ENCODE data around the gene RBM18.

The RBM18 gene

DNA sequence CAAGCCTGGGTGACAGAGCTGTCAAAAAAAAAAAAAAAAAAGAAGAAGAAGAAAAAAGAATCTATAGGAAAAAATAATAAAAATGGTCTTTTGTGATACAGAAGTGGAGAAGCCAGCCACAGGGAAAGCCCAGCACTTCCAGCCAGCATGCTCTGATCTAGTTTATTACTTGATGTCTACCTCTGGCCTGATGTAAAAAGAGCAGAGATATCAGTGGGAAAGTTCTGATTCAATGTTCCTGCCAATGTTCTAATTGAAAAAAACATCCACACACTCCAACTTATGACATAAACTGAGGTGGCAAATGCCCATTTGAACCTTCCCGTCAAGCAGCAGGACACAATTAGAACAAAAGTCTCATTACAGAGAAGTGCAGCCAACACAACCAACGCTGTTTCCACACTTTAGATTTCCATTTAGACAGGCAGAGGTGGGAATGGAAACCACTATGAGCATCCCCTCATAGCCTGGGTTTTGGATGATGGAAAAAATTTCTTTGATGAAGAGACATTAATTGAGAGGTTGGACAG is 5.7 kb downstream of the RBM18 start:
- DNase-seq = no peak

DNA sequence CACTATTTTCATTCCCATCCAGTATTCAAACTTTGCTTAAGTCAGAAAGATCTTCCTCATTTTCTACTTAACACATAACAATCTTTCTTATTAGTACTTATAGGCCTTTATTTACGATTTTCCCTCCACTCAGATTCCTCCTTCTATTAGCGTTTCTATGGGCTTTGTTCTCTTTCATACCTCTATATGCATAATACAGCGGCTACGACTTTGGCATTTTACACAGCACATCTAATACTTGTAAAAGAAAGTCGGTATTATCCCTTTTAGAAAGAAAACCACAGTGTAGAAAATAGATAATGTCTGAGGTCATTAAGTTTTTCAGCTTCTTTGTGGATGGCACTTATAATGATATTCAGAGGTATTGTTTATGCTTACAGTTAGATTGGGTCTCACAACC is 8.4 kb downstream of the RBM18 start:
- no peak for DNase-seq

DNA sequence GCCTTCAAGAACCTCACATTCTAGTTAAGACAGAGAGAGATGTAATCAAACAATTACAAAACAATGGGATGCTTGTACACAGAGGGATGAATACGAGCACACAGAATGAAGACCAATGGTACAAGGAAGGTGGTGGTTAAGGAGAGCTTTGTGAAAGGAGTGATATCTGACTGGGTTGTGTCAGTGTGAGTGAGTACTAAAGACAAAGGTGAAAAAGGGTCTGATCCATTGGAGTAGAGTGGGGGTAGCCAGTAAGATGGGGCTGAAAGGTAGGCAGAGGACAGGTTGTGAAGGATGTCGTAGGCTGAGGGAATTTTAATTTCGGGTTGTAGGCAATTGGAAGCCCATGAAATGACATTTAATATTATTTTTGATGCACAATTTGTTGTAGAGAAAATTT is 9.9 kb downstream of the RBM18 start:
- DNase-seq = no peak

DNA sequence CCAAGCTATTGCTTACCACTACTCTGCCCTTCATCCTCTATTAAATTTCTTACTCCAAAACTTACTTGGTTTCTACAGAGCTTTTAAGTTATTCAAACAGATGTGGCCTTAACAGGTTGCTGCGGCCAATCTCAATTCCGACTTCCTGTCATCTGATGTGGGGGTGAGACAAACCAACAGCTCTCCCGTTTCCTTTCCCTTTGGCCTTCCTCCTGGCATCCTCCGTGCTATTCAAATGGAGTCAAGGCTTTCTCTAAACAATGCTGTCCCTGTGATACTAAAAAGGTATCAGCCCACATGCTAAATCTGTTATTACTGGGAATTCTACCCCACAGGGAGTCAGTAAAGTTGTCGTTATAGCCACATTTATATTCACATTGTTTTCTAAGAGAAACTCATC is 11.8 kb downstream of the RBM18 start:
- DNase-seq = no peak

DNA sequence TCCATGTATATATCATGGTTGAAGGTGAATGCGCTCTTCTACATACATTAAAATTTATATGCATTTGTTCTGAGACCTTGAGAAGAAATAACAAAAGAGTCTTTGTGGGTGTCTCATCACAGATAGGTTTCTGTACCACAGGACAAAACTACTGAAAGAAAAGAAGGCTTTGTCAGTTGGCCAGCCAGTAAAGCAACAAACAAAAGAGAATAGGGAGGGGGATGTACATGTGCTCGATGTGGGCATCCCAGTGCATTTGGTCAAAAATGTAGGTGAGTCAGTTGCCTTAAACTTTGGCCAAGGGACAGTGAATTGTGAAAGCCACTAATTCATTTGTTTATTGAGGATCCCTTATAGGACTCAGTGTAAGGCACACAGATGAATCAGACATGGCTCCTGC is 13.3 kb downstream of the RBM18 start:
- no peak for DNase-seq

DNA sequence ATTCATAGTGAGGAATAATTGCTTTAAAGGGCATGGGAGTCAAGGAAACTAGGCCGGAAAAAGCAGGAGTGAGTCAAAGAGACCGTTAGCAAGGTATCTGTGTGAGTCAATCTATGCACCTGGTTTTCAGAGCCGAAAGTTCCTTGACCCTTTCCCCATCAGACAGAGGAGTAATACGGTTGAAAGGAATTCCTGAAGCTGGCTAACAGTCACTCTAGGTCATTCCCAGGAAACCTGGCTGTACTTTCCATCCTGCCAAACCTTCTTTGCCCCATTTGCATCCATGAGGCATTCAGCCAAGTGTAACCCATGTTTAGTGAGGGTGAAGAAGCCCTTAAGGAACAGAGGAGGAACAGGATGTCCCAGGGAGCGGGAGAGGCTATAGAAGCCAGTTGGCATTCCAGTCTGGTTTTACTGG is 16.2 kb downstream of the RBM18 start:
- DNase-seq = no peak

DNA sequence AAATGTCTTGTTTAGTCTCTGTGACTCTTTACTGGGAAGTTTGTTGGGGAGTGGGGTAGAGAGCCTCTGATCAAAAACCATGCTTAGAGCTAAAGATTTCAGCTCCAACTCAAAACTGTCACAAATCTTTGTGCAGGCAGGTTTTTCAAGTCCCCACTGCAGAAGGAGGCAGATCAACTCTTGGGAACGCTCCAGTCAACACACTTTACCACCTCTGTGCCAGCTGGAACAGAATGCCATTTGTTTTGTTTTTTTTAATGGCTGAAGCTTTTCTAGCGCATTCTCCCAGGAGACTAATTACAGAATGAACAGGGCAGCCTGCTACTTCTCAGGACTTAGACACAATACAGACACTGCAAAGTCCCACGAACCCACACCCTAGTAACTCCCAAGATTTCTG is 18.0 kb downstream of the RBM18 start:
- no peak for DNase-seq

DNA sequence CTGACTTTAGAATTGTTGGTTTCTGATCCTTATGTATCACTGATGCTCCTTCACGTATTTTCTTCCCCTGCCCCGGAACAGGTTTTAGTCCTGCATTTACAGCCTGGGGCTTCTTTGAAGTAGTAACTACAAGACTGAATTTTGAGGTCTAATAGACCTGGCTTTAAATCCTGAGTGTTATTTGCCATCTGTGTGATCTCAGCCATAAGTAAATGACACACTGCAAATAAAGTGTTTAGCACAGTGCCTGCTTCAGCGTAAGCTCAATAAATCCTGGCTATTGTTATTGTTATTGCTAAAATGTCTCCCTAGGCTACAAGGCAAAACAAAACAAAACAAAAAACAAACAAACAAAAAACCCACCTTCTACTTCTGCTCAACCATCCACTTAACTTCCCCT is 20.3 kb downstream of the RBM18 start:
- no peak for DNase-seq

DNA sequence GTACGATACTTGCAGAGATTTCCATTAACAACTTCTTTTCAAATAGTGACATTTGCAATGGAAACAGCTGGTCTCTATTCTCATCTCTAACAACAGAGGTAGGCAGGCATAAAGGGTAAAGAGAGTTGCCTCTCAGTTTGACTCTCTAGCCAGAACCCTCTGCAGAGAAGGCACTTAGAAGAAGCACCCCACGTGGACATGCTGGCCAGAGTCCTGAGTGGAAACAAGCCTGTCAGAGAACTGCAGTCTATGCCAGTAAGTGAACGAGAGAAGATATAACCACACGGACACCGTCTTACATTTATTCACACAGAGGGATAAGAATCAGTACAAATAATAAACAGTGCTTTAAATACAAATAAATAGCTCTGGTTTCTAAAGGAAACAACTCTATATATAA is 24.9 kb downstream of the RBM18 start:
- DNase-seq = no peak

DNA sequence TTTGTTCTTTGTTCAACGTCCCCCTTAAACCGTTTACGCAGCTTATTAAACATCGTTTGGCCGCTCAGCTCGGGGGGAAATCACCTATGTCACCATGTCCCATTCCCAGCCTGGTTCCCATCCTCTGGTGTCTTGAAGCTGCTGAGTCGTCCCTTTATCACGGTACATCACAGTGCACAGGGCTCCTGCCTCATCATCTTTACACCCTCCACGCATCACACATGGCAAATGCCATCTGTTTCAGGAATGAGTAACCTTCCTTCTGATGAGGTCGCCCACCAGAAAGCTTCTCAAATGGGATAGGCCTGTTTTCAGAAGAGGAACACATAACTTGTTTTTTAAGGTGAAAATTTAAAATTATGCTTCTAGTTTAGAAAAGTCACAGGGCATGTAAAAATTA is 28.0 kb downstream of the RBM18 start:
- DNase-seq = no peak

DNA sequence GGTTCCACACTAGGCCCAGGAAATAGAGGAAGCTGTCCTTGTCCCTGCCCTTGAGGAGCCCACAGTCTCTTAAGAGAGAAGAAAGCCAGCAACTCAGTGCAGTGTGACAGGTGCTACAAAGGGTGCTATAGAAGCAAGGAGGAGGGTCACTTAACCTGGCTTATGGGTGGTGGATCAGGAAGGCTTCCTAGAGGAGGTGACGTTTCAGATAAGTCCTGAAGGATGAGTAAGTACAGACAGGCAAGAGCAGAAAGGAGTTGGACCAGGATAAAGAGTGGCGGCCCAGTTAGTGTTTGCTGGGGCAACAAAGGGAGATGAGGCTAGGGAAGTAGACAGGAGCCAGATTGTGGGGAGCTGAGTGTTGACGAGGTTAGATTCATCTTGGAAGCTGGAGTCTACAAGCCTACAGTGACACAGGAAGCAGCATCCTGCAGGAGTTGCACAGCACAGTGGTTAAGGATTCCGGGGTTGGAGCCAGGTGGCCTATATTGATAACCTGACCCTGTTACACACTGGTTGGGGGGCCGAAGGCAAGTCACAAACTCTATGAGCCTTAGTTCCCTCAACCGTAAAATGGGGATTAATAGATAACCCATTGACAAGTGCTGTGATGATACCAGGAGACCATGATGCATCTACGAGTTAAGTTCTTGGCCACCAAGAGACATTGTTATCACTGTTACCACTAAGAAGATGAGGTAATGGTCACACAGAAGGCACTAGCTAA is 30.5 kb downstream of the RBM18 start:
- DNase-seq = no peak

DNA sequence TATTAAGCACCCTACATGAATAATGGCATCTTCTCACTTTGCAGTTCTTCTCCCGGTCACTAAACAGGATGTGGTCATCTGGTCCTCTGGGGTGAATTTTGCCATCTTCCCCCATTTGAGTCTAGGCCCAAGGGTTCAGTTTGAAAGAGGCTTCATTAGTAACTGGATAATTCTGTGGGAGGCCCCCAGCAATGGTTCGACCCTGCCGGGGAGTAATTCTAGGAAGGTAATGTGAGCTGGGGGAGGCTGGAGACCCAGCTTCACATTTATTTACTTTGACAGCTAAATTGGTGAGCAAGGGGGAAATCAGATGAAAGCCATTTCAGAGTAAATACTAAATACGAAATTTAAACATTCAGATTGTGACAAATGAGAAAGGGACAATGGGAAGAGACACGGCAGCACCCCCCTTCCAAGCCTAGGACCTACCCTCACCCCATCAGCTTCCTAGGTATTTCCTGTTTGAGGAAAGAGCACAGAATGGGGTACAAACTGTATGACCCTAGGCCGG is 31.8 kb downstream of the RBM18 start:
- no peak for DNase-seq

DNA sequence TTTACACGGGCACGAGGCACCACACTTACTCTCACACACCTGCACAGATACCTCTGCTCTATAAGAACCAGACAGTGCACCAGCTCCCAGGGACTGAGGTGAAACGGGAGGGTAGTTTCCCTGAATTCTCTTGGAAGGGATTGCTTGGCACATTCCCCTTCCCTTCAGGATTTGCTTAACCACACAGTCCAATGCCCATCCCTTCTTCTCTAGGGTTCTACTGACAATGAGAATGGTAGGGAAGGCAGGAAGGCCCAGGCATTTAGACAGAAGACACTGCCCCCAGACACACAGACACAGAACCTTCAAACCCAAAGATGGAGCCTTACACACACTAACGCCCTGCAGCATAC is 35.2 kb downstream of the RBM18 start:
- DNase-seq = no peak

DNA sequence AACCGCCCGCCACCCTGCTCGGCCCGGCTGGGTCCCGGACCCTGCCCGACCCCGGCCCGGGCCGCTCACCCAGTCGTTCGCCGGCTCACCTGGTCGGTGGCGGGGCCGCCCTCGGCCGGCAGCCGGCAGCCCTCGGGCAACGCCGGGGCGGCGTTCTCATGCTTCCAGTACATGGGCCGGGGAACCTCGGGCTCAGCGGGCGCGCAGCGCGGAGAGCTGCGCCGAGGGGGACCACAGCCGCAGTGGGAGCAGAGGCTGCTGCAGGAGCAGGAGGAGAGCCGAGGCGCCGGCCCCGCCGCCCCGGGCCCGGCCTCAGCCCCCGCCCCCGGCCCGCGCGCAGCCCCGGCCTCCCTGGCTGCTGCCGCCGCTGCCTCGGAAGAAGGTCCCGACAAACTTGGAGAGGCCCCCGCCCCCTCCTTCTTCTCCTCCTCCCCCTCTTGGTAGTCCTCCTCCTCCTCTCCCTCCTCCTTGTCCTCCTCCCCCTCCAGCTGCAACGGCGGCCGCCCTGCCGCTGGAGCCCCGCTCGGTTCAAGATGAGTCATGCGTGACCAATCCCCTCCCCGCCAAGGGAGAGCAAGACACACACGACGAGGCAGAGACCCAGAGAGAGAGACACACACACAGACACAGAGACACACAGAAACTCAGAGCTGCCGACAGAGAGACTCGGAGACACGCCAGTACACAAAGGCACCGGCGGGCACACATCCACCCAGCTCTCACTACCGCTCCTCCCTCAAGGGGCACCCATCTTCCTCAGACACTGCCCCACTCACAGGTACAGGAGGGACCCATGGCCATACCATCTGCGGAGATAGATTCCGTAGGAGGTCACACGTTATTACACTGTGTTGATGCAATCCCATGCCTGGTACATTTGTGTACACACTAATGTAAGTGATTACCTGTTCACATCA is 35.8 kb downstream of the RBM18 start, which contains the start of gene LHX6:
Gene LHX6, minus strand, starts transcription at position 390 of the 917 bp plus-strand sequence. Its CDS starts 217 bp downstream, at position 173.
- no peak for DNase-seq

DNA sequence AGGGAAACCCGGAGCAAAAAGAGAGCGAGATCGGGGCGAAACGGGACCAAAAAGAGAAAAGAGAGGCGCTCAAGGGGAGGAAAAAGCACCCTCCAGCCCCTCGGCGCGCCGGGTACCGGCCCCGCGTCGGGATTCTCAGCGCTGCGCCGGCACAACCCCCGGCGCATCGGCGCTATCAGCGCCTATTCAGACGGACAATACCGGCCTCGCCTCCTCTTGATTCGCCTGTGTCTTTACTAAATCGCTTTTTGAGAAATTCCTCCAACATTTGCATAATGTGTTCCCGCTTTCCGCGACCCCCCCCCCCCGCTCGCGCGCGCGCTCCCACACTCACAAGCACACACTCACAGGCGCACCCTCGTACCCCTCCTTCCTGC is 36.5 kb downstream of the RBM18 start:
- DNase-seq = no peak

DNA sequence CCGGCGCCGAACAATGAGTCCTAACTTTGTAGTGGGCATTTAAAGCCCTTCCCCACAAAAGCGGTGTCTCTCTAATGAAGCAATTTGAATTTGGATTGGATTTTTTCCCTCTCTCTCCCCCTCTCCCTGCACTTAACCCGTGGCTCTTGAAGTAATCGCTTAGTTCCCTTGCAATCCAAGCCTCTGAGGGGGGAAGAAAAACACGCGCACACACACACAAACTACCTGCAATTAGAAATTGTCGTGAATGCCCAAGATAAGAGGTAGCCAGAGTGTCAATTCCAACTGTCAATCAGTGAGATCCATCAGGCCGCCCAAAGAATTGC is 37.1 kb downstream of the RBM18 start:
- DNase-seq = no peak

DNA sequence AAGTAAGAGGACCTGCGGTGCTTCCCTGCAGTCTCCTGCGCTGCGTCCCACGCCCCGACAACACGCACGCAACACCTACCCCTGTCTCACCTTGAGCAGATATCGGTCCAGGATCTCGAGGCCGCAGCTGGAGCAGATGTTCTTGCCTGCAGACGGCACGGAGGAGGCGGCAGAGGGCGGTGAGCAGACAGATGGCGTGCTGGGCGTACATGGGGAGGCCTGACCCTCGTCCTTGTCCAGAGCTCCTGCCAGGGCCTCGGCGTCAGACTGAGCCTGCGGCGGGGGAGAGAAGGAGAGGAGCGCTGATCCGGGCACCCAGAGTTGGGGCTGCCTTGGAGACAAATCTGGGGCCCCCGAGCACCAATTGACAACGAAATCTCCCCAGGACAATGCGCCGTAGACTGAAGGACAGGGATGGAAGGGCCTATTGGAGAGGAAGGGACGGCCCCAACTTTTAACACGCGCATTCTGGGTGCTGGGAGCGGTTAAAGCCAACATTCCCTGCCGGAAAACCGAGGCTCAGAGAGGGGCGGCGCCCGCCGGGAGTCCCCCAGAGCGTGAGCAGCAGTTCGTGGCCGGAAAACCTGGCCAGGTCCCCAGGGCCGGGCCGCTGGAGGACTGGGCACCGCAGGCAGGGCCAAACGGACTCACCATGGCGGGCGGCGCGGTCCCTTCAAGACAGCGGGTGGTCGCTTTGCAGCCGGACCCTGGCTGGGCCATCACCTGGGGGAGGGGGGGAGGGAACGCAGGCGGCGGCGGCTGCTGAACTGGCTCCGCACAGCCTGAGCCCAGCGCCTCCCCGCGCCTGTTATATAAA is 37.7 kb downstream of the RBM18 start:
- DNase-seq = no peak

DNA sequence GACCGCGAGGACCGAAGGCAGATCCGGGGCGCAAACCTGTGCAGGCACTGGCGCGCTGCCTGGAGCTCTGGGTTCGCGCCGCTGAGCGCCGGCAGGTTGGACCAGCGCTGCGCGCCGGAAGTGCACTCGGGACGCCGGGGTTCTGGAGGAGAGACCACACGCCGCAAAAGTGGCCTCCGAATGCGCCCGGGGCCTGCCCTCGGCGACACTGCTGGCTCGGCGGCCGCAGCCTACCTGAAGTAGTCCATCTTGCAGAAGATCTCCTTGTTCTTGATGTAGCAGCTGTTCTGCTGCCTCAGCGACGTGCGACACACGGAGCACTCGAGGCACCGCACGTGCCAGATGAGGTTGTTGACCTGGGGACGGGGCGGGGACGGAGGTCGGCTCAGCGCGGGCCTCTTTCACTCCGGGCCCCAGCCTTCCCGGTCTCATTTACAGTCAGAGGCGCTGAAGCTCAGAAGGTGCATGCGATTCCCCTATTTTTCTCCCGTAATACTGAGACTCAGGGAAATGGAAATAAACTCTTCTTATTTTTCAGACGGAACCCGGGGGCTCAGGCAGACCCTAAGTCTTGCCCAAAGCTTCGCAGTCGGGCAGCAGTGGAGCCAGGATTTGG is 38.4 kb downstream of the RBM18 start:
- DNase-seq = no peak

DNA sequence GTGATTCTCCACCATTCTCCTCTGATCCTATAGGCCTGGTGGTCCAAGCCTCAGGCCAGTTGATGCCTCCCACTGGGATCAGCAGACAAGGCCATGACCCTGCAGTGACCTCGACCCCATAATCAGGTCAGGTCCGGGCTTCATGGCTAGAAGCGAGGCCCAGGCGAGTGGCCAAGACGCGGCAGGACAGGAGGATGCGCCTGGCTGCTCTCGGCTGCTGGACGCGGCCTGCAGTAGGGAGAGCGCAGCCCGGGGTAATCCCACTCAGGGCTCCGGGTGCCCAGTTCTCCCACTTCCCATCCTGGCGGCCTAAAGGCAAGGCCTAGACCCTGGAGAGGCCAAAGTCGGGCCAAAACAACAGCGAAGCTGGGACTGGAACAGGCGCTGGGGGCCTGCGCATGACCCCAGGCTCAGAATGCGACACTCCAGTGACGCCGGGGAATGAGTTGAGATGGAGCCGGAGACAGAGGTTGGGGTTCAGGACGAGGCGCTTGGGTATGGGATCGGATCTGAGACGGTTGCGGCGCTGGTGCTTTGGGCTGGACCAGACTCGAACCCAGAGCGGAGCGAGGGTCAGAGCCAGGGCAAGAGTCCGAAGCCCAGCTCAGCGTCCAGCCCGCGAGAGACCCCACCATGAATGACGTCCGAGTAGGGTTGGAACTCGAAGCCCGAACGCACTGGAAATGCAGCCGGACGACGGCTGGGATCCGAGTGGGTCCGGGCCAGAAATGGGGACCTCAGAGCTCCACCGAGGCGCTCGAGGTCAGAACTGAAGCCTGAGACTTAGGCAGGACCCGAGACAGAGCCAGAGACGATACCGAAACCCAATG is 39.1 kb downstream of the RBM18 start:
- DNase-seq = no peak

DNA sequence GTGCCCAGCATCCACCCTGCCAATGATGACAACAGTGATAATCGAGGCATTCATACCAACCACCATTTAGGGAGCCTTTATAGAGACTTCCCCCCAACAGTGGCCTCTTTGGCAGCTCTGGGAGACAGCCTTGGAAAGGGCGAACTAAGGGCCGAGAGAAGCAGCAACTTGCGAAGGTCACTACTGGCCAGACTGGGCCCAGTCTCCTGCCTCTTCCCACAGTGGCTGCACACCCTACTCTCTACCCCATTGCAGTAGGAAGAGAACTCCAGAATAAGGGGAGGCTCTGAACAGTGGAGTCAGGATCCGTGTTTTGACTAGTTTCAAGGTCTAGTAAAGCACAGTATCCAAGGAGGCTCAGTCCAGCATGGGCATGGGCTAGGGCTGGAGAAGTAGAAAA is 41.2 kb downstream of the RBM18 start:
- no peak for DNase-seq

DNA sequence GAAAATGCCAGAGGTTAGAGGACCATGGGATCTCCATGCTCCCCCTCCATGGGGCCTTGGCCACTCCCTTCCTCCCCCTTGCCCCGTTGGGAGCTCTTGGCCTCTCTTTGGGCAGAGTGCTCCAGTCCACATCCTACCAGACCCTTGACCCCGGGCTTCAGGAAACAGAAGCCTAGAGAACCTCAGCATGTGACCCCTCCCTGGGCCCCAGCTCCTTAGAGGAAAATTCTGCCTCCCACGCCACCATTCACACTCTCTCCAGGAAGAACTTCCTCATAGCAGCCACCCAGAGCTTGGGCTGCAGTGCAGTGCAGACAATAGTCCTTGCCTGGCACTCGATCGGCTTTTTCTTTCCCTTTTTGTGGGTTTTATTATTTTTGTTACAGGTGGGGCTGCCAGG is 41.8 kb downstream of the RBM18 start:
- no peak for DNase-seq

Data from GF-D8 (cell line).